Left cardiac atrium (tissue), 2 donors: ENCODE data around the gene TJAP1. TPM values are rescaled to one million over a fixed set of nuclear protein-coding genes. Genes with fewer than 3 reads are reported as not detected.

ENCODE experiments used
- microRNA-seq, 2 donors: library from miRNA; unstranded; fragments of <30 nt; microRNA quantifications; one replicate each; pipeline ENCODE4 v1.2.0, GENCODE V29; 2020
- total RNA-seq, 2 donors: library from RNA; stranded (reverse); fragmentation: NEBNext Ultra II Directional; extraction: Animal tissue kit (Norgen Biotek cat#: 25700); gene quantifications; one replicate each; pipeline ENCODE4 v1.2.1, GENCODE V29; 2021
- donor health status: DM: no; HTN: yes; CAD: no; lungs with severe emphysema.
- donor health status: DM: yes; HTN: yes; CAD: no.

The TJAP1 gene
- total RNA-seq, 2 donors from 2014 or later: 17.4 to 18.3 TPM

Small RNA genes lying within 50 kb of the gene (microRNA-seq; reads per million reads assigned to microRNA genes)
- gene MIR6780B: 0 to 0.40 reads per million in 2 donors

Other genes starting within 250 kb of the TJAP1 start
- gene DNPH1, start 248.1 kb upstream of the TJAP1 start, total RNA-seq: 10 to 100 TPM; 22.7 to 35.4 TPM
- under 1 TPM; 0.13 to 0.24 TPM for gene TTBK1, start 234.1 kb upstream of the TJAP1 start, total RNA-seq
- not detected for gene SLC22A7, start 179.3 kb upstream of the TJAP1 start, total RNA-seq
- gene CRIP3, start 168.7 kb upstream of the TJAP1 start, total RNA-seq: 1 to 10 TPM in 1 of 2 donors, under 1 TPM in 1; 0.85 to 1.5 TPM
- 10 to 100 TPM in 1 of 2 donors, 1 to 10 TPM in 1; 9.8 to 10.0 TPM for gene ZNF318, start 107.9 kb upstream of the TJAP1 start, total RNA-seq
- 10 to 100 TPM; 12.5 to 13.7 TPM for gene ABCC10, start 50.0 kb upstream of the TJAP1 start, total RNA-seq
- gene DLK2, start 22.0 kb upstream of the TJAP1 start, total RNA-seq: under 1 TPM in 1 of 2 donors, not detected in 1; 0.68 TPM
- 1 to 10 TPM in 1 of 2 donors, under 1 TPM in 1; 0.50 to 1.2 TPM for gene LRRC73, start 32.8 kb downstream of the TJAP1 start, total RNA-seq
- 10 to 100 TPM; 64.4 to 73.5 TPM for gene YIPF3, start 39.4 kb downstream of the TJAP1 start, total RNA-seq
- 10 to 100 TPM; 17.8 to 28.3 TPM for gene POLR1C, start 39.5 kb downstream of the TJAP1 start, total RNA-seq
- gene XPO5, start 98.5 kb downstream of the TJAP1 start, total RNA-seq: 10 to 100 TPM; 13.3 to 19.9 TPM
- 1 to 10 TPM; 7.0 to 8.1 TPM for gene POLH, start 98.6 kb downstream of the TJAP1 start, total RNA-seq
- gene GTPBP2, start 151.7 kb downstream of the TJAP1 start, total RNA-seq: 10 to 100 TPM; 24.2 to 31.9 TPM
- gene MAD2L1BP, start 158.3 kb downstream of the TJAP1 start, total RNA-seq: 10 to 100 TPM; 21.4 to 32.3 TPM
- gene RSPH9, start 167.5 kb downstream of the TJAP1 start, total RNA-seq: under 1 TPM; 0.21 to 0.24 TPM
- 10 to 100 TPM; 34.8 to 36.5 TPM for gene MRPS18A, start 210.2 kb downstream of the TJAP1 start, total RNA-seq